ENCODE results near the gene MEIS1.

- TF ChIP-seq EZH2 (IDR thresholded peaks at IDR 0.05) (no peak), POLR2AphosphoS5 (IDR thresholded peaks at IDR 0.05; ENCODE audit: borderline replicate concordance, low read depth, low read length) (no peak), FOXP2 (optimal IDR thresholded peaks at IDR 0.05; ENCODE audit: control extremely low read depth, extremely low read length, insufficient read depth) (no peak)
These were observed 59.8 kb downstream of the MEIS1 start for GRCh38 chr2:66494708-66495107.
